GM21723 (cell line): ENCODE data around the gene ZNF598.
A peak's percentile ranks its signal among the peaks of the same experiment; 100 is the strongest.
"Not testable (repeated sequence)": the region's sequence is repeated elsewhere in the genome, so short reads cannot be mapped to it uniquely, and the experiment has no call there.

Source experiments
- ATAC-seq: cut with Tn5 transposase; IDR thresholded peaks from one replicate; pipeline ENCODE4 v1.9.1; 2021; ENCODE audit warnings: mild to moderate bottlenecking, moderate library complexity; ENCODE audit not compliant: unreplicated experiment

Gene ZNF598

GRCh38 chr16:2028620-2029220 is 19.1 kb upstream of the ZNF598 start:
- ATAC-seq = no peak

DNA sequence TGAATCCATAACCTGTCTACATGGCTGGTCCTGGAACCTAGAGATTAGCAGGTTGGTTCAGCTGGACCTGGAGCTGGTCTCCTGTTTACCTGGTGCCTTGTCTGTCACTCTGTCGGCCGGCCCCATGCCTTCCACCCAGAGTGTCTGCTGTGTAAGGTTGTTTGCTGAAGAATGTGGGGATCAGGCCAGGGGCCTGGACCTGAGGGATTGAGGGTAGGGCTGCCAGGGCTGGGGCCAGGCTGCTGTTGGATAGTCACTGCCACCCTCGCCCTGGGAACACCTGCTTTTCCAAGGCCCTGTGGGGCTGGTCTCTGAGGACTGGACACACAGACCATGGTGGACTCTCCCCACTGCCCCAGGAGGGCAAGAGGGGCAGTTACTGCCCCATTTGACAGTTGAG is 18.5 kb upstream of the ZNF598 start:
- ATAC-seq = no peak

DNA sequence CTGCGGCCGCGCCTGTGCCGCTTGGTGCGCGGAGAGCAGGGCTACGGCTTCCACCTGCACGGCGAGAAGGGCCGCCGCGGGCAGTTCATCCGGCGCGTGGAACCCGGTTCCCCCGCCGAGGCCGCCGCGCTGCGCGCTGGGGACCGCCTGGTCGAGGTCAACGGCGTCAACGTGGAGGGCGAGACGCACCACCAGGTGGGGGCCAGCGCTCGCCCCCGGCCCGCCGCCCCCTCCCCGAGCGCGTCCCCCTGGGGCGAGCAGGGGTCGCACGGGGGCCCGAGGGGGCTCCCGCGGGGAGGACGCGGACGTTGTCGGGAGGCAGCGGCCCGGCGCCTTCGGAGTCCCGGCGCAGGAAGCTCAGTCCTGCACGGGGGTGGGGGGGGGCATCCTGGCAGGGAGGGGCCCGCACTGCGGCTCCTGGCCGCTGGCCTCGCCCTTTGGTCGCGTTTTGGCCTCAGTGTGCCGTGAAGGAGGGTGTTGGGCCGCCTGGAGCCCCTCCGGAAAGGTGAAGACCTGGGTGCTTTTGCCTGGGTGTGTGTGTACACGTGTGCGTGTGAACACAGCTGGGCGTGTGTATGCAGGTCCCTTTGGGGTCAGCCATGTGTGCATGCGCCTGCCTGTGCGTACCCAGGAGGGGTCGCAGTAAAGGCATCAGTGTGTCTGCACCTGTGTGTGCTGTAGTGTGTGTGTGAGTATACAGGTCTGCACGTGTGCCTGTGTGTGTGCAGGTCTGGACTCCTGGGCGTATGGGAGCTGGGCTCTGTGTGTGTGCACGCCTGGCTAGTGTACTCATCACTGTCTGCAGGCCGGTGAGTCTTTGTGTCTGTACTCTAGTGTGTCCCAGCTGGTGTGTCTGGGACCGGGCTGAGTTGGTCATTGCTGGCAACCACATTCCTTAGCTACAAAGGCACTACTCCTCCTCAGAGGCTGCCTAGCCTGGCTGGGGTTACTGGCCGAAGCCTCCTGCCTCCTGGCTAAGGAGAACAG is 17.7 kb upstream of the ZNF598 start:
- no peak for ATAC-seq

GRCh38 chr16:2026461-2027023 is 16.9 kb upstream of the ZNF598 start, which contains the start of gene NHERF2:
Gene NHERF2 (plus strand): TSS chr16:2026902. CDS start chr16:2027006, 104 bp downstream.
- ATAC-seq = no peak

- ATAC-seq = no peak
Observed at GRCh38 chr16:2025878-2026460, 16.3 kb upstream of the ZNF598 start.

- no peak for ATAC-seq
Observed at GRCh38 chr16:2025251-2025650, 15.6 kb upstream of the ZNF598 start.

GRCh38 chr16:2024032-2024420 is 14.4 kb upstream of the ZNF598 start:
- no peak for ATAC-seq

GRCh38 chr16:2023092-2024031 is 13.7 kb upstream of the ZNF598 start:
- peak; percentile 75 for ATAC-seq

- ATAC-seq = peak; percentile 18
Observed at GRCh38 chr16:2022723-2023091, 13.1 kb upstream of the ZNF598 start.

DNA sequence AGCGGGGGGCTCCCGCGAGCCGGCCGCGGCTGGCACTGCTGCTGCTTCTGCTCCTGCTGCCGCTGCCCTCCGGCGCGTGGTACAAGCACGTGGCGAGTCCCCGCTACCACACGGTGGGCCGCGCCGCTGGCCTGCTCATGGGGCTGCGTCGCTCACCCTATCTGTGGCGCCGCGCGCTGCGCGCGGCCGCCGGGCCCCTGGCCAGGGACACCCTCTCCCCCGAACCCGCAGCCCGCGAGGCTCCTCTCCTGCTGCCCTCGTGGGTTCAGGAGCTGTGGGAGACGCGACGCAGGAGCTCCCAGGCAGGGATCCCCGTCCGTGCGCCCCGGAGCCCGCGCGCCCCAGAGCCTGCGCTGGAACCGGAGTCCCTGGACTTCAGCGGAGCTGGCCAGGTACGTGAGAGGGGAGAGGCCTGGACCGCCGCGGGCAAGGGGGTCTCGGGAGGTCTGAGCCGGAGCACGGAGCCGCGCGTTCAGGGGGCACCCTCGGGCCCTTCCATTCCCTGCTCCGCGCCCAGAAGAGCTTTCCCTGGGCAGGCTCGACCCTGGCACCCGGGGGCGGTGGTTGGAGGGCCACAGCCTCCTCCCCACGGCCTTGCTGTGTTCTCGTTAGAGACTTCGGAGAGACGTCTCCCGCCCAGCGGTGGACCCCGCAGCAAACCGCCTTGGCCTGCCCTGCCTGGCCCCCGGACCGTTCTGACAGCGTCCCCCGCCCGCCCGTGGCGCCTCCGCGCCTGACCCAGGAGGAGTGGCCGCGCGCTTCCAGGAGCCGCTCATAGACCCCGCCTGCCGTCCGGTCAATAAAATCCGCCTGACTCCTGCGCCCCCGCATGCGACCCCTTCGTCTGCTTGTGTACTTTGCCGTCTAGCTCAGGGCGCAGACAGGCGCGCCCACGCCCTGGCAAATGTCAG is 10.6 kb upstream of the ZNF598 start:
- ATAC-seq = no peak

DNA sequence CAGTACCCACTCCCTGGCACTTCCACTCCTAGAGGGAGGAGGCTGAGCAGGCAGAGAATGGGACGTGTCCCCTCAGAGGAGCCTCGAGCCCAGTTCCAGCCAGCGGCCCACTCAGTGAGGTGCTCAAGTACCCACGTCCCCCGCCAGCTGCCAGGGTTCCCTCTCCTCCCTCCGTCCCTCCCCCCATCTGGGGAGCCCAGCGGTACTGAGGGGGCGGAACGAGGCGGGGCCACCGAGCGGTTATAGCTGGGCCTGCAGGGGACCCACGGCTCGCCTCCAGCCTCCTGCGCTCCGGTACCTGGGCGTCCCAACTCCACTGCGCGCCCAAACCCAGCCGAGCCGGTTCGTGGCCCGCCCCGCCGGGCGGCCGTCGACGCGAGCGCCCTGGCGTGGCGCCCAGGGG is 9.9 kb upstream of the ZNF598 start, which contains the start of gene NPW:
Gene NPW, plus strand, starts transcription at position 268 of the 403 bp plus-strand sequence.
- ATAC-seq = no peak

- ATAC-seq = no peak
Observed at GRCh38 chr16:2016407-2016922, 6.8 kb upstream of the ZNF598 start.

DNA sequence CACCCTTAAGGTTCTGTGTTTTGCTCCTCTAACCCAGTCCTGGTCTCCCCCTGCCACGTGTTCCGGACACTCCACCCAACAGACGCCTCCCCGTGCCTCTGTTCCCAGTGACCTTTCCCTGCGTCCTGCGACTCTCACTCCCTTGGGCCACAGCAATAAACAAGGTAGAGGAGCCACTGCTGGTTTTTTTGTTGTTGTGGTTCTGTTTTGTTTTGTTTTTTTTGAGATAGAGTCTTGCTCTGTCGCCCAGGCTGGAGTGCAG is 6.3 kb upstream of the ZNF598 start:
- ATAC-seq = no peak

DNA sequence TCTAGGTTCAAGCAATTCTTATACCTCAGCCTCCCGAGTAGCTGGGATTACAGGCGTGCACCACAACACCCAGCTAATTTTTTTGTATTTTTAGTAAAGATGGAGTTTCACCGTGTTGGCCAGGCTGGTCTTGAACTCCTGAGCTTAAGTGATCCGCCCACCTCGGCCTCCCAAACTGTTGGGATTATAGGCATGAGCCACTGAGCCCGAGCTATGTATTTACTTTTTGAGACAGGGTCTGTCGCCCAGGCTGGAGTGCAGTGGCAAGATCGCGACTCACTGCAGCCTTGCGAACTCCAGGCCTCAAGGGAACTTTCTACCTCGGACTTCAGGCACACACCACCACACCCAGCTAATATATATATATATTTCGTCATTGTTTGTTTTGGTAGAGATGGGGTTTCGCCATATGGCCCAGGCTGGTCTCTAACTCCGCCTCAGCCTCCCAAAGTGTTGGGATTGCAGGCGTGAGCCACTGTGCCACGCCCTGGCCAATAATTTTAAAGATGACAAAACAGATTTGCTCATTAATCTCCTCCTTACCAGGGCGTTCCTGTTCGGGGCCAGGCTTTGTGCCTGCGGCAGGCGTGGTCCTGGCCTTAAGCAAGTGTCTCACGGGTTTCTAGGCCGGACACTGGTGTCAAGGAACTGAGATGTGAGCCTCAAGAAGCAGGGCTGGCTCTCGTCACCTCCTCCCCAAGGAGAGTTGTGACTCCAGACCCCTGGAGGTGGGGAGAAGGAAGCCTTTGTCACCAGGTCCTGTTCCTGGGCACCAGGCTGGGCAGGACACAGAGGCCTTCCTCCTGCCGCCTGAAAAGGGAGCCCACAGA is 5.7 kb upstream of the ZNF598 start:
- ATAC-seq = no peak

GRCh38 chr16:2013527-2013926 is 3.9 kb upstream of the ZNF598 start:
- ATAC-seq = no peak

DNA sequence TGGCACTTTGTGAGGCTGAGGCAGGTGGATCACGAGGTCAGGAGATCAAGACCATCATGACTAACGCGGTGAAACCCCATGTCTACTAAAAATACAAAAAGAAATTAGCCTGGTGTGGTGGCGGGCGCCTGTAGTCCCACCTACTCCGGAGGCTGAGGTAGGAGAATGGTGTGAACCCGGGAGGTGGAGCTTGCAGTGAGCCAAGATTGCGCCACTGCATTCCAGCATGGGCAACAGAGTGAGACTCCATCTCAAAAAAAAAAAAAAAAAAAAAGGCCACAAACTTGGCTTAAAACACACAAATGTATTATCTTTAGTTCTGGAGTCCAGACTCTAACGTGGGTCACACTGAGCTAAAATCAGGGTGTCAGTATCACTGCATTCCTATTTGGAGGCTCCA is 2.1 kb upstream of the ZNF598 start:
- ATAC-seq = not testable (repeated sequence)

DNA sequence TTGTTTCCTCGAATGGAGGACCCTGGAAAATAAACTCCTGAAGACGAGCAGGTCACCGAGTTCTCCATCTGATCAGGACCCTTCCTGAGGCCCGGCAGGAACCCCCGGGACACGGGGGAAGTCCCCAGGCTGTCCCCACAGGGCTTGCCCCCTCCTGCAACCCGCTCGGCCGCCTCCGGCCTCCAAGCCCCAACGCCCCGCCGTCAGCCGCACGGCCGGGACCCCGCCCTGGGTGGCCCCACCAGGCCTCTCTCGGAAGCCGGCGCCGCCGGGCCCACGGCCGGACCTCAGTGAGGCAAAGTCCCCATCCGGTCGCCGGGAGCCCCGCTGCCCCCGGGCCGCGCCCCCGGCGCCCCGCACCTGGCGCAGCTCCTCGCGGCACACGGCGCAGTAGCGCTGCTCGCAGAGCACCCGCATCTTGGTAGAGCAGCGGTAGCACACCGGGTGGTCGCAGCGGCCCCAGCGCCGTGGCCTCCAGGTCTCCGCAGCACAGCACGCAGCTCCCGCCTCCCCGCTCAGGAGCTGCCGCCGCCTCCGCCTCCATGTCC is 383 bp downstream of the ZNF598 start:
- ATAC-seq = peak; percentile 33

DNA sequence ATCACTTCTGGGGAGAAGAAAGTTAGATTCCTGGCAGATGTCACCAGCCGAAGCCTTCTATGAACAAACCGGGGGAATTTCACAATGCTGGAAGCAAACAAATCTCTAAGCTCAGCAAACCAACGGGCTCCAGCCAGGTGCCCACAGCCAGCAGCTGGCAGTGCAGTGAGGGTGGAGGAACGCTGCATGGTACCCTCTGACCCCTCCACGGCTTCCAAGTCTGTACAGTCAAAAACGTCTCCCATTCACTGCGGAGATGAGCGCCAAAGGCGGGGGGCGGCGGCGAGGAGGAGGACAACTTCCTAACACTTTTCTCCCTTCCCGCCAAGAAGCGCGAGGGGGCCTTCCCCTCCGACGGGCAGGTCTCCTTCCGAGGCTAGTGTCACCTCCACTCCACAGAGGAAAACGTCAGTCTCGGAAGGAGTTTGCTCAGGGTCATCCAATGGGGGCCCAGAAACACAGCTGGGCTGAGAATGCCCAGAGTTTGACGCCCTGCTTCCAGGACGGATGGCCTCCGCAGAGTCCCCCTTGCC is 924 bp downstream of the ZNF598 start:
- peak; percentile 5 for ATAC-seq
